Measurements from ENCODE around the gene DGKQ. TPM values are rescaled to one million over a fixed set of nuclear protein-coding genes. Genes with fewer than 3 reads are reported as not detected.
"Not testable (repeated sequence)": the region's sequence is repeated elsewhere in the genome, so short reads cannot be mapped to it uniquely, and the experiment has no call there.

Gene DGKQ
- total RNA-seq, 1 experiment from 2014 or later: 14.2 TPM

- H3F3A ChIP-seq (ENCODE audit: low read length, unreplicated experiment); H3K9ac ChIP-seq (ENCODE audit: low read length); CTCF ChIA-PET; H2AFZ ChIP-seq (ENCODE audit: low read length); H3K27me3 ChIP-seq (ENCODE audit: low read length); H3K27ac ChIP-seq (ENCODE audit: low read length); POLR2A ChIA-PET (ENCODE audit: unreplicated experiment); H3K9me3 ChIP-seq (ENCODE audit: low read length); H3K36me3 ChIP-seq (ENCODE audit: low read depth, low read length); ATAC-seq; H3K4me1 ChIP-seq (ENCODE audit: insufficient read depth, low read length); DNase-seq; H3K4me2 ChIP-seq (ENCODE audit: low read length); H3K4me3 ChIP-seq (ENCODE audit: low read length); BruUV-seq (replicated peaks); intact Hi-C loops (cut with micrococcal nuclease); H3K9me2 ChIP-seq (replicated peaks; ENCODE audit: low read length): not testable (repeated sequence)
- Histone ChIP-seq H4K20me1 (ENCODE audit: low read length) (peaks cover 13% of the 10 kb centered on the region; the same call in 1 of the 2 replicates), H3K79me2 (ENCODE audit: low read length) (peaks cover 90% of the 10 kb centered on the region)
These were observed 54.8 kb downstream of the DGKQ start for GRCh38 chr4:918591-918990.

- Histone ChIP-seq H3K4me3 (ENCODE audit: low read length) (no peak overlapping the region), H3F3A (ENCODE audit: low read length, unreplicated experiment) (no peaks in the 10 kb centered on the region), H3K4me1 (ENCODE audit: insufficient read depth, low read length) (no peaks in the 10 kb centered on the region), H3K9me3 (ENCODE audit: low read length) (no peaks in the 10 kb centered on the region), H3K9me2 (replicated peaks; ENCODE audit: low read length) (no peaks in the 10 kb centered on the region), H3K27me3 (ENCODE audit: low read length) (no peaks in the 10 kb centered on the region), H3K27ac (ENCODE audit: low read length) (no peak overlapping the region), H4K20me1 (ENCODE audit: low read length) (peaks cover 13% of the 10 kb centered on the region; the same call in 1 of the 2 replicates), H3K36me3 (ENCODE audit: low read depth, low read length) (no peaks in the 10 kb centered on the region), H3K79me2 (ENCODE audit: low read length) (peaks cover 87% of the 10 kb centered on the region), H3K4me2 (ENCODE audit: low read length) (no peak overlapping the region), H3K9ac (ENCODE audit: low read length) (no peak overlapping the region), H2AFZ (ENCODE audit: low read length) (no peak overlapping the region)
- CTCF ChIA-PET: no interaction called here
- DNase-seq (no peak), ATAC-seq (no peak)
- BruUV-seq (replicated peaks): no TSS peak
- TF ChIP-seq EZH2phosphoT487 (IDR thresholded peaks at IDR 0.05; ENCODE audit: borderline replicate concordance, low read length): no peak
- no peak for TF ChIP-seq EZH2 (IDR thresholded peaks at IDR 0.05; ENCODE audit: low read length, unreplicated experiment)
- no peak for TF ChIP-seq CTCF (conservative IDR thresholded peaks at IDR 0.05; ENCODE audit: low read depth, low read length)
- POLR2A ChIA-PET (ENCODE audit: unreplicated experiment): no interaction called here
- intact Hi-C loops (cut with micrococcal nuclease): no loop called here
These were observed 55.4 kb downstream of the DGKQ start for GRCh38 chr4:917992-918391.

GRCh38 chr4:917466-917865 is 55.9 kb downstream of the DGKQ start:
- Histone ChIP-seq H3K36me3 (ENCODE audit: low read depth, low read length) (no peaks in the 10 kb centered on the region), H3K9me2 (replicated peaks; ENCODE audit: low read length) (no peaks in the 10 kb centered on the region), H3K4me2 (ENCODE audit: low read length) (no peak overlapping the region), H3K4me1 (ENCODE audit: insufficient read depth, low read length) (no peaks in the 10 kb centered on the region), H3F3A (ENCODE audit: low read length, unreplicated experiment) (no peaks in the 10 kb centered on the region), H2AFZ (ENCODE audit: low read length) (no peak overlapping the region), H3K9ac (ENCODE audit: low read length) (no peak overlapping the region), H3K4me3 (ENCODE audit: low read length) (no peak overlapping the region), H3K27ac (ENCODE audit: low read length) (no peak overlapping the region), H3K79me2 (ENCODE audit: low read length) (peaks cover 82% of the 10 kb centered on the region), H3K9me3 (ENCODE audit: low read length) (no peaks in the 10 kb centered on the region), H4K20me1 (ENCODE audit: low read length) (peaks cover 13% of the 10 kb centered on the region; the same call in 1 of the 2 replicates), H3K27me3 (ENCODE audit: low read length) (no peaks in the 10 kb centered on the region)
- TF ChIP-seq EZH2phosphoT487 (IDR thresholded peaks at IDR 0.05; ENCODE audit: borderline replicate concordance, low read length): no peak
- TF ChIP-seq EZH2 (IDR thresholded peaks at IDR 0.05; ENCODE audit: low read length, unreplicated experiment): no peak
- TF ChIP-seq CTCF (conservative IDR thresholded peaks at IDR 0.05; ENCODE audit: low read depth, low read length): no peak
- ATAC-seq (no peak), DNase-seq (no peak)
- intact Hi-C loops (cut with micrococcal nuclease): no loop called here
- POLR2A ChIA-PET (ENCODE audit: unreplicated experiment): no interaction called here
- CTCF ChIA-PET: no interaction called here
- BruUV-seq (replicated peaks): no TSS peak

All from PC-3 (cell line).